ENCODE results near the gene PRKAR1B. TPM values are rescaled to one million over a fixed set of nuclear protein-coding genes. Genes with fewer than 3 reads are reported as not detected.

The PRKAR1B gene
- total RNA-seq (2014; rRNA removed; shearing (Covaris generic)) = 8.2 and 13.9 TPM in 2 replicates
- polyA plus RNA-seq (2015; cell fraction: cytosol; rRNA removed) = 12.2 and 23.2 TPM in 2 replicates
- polyA plus RNA-seq (2015; cell fraction: nucleus; rRNA removed) = 5.9 and 8.1 TPM in 2 replicates

DNA sequence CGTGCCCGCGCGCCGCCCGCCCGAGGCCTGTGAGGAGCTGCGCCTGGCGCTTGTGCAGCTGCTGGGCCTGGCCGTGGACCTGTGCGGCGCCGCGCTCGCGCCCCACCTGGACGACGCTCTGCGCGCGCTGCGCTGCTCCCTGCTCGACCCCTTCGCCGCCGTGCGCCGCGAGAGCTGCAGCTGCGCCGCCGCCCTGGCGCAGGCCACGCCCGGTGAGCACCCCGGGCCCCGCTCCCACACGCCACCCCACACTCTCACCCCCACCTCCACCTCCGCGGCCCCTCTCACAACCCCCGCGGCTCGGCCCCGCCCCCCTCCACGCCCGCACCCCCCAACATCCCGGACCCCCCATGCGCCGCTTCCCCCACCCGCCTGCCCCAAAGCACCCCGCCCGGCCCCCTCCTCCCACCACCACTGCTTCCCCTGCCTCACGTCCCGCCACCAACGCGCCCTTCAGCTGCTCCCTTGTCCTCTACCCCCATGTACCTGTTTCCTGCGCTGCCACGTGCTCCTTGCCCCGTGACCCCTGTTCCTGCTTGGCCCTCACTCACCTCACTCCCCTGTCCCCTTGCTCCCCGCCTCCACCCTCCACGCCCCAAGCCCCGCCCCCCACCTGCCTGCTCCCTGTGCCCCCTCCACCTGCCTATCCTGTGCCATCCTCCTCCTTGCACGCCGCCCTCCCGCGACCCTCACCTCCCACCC lies at the start of gene PRKAR1B:
PRKAR1B (minus strand) TSS at position 178 of the 702 bp plus-strand sequence. CDS start 15,776 bp downstream, outside the sequence.
- in situ Hi-C loops (cut with HindIII; ENCODE audit: low pct_unique_long_range_greater_than_20kb, low sequenced_read_pairs) = no loop called here
- no peak for DNase-seq (ENCODE audit: low read depth, low spot score)

DNA sequence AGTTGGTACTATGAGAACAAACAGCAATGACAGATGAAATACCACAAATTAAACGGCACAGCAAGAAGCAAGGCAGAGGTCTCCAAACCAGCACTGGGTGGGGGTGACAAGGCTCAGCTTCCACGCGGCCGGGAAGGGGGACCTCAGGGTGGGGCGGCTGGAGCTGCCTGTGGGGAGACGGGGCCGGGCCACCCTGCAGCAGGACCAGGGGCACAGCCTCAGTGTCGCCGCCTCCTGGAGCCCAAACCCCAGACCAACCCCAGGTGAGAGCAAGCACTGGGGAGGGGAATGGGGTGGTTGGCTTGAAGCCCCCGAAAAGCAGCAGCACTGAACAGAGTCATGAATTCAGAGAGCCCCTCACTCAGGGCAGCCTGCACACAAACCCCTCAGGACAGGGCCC lies 49.3 kb upstream of the PRKAR1B start:
- no peak for DNase-seq (ENCODE audit: low read depth, low spot score)
- in situ Hi-C loops (cut with HindIII; ENCODE audit: low pct_unique_long_range_greater_than_20kb, low sequenced_read_pairs) = no loop called here

DNA sequence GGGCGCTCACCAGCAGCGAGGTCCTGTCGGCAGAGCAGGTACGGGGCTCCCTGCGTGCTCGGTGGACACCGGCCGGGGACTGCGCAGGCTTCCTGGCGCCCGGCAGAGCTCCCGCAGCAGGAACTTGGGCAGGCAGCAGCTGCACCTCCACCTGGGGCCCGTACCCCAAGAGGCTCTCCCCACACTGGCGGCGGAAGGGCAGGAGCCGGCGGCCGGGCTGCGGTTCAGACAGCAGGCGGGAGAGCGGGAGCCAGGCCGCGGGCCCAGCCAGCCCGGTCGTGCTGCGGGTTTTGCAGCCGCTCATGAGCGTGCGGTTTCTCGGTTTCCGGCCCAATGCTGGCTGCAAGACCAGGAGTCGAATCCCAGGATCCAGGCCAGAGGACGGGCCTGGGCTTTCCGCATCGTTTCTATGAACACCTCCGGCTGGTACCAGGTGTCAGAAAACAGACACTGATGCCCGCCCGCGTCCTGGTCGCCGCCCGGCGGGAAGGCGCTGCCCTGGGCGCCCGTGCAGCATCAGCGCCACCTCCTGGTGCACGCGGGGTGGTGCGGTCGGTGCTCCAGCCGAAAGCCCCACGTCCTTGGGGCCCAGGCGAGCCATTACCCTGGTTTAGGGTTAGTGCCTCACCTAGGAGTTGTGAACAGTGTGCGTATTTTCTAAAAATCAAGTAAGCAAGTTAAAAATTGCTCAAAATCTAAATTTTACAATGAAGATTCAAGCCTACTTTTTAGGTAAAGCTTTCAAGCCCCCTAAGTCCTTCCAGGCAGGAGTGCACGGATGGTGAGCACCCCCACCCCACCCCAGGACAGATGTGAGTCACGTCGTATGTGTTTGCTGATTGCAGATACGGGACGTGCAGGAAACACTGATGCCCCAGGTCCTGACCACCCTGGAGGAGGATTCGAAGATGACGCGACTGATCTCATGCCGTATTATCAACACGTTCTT lies 47.4 kb upstream of the PRKAR1B start:
- in situ Hi-C loops (cut with HindIII; ENCODE audit: low pct_unique_long_range_greater_than_20kb, low sequenced_read_pairs) = no loop called here
- DNase-seq (ENCODE audit: low read depth, low spot score) = peak; percentile 41

DNA sequence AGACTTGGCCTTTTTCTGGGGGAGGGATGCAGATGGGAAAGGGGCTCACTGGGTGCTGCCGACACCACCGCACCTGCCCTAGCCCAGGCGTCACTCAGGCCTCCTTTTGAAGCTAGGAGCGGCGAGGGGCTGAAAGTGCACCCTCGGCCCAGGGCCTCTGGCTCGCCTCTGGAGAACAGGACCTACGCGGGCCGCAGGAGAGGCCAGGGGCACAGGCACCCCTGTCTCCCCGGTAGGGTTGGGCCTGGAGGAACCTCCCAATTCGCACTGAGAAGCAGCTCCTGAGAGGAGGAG lies 46.5 kb upstream of the PRKAR1B start:
- DNase-seq (ENCODE audit: low read depth, low spot score) = no peak
- in situ Hi-C loops (cut with HindIII; ENCODE audit: low pct_unique_long_range_greater_than_20kb, low sequenced_read_pairs) = no loop called here

DNA sequence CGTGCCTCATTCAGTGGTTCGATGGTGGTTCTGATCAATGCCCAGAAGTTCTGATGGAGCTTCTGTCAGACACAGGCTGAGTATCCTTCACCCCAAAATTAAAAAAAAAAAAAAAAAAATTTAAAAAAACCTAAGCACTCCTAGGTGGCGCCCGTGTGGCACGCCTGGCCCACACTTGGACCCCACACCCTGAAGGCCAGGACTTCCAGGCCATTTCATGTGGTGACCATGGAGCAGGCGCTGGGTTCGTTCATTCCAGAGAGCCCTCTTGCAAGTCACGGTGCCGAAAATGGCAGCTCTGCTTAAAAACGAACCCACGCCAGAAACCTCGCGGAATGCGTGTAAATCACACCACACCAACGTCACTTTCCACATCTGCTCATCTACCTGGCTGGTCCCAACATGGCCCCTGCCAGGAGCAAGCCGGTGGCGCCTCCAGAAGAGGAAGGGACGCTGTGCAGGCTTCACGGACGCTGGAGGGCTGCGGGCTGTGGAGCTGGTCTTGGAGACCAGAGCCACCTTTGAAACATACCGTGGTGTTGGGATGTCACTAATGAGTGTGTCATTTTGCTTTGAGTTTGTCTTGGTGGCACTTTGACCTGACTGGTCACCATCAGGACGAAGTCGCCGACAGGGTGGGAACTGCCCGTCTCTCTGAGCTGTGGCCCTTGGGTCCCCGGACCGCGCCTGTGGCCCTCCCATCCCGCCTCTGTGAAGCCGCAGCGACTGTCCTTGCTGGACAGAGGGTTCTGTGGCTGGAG lies 46.0 kb upstream of the PRKAR1B start:
- in situ Hi-C loops (cut with HindIII; ENCODE audit: low pct_unique_long_range_greater_than_20kb, low sequenced_read_pairs) = no loop called here

DNA sequence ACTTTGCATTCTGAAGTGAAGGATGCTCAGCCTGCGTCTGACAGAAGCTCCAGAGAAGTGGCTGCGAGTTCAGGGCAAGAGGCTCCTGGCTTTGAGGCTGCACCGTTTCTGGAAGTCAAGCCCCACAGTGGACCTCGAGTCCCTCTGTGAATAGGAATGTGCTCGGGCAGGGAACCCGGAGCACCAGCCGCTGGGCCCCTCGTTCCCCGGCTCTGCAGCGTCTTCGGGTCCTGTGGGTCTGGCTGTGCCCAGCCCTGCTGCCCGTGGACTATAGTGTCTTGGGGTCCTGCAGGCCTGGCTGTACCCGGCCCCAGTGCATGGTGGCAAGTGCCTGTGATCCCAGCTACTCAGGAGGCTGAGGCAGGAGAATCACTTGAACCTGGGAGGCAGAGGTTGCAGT lies 45.3 kb upstream of the PRKAR1B start:
- DNase-seq (ENCODE audit: low read depth, low spot score) = no peak
- in situ Hi-C loops (cut with HindIII; ENCODE audit: low pct_unique_long_range_greater_than_20kb, low sequenced_read_pairs) = no loop called here

More for the DNA sequence above, 46.0 kb upstream of the PRKAR1B start:
- no peak for DNase-seq (ENCODE audit: low read depth, low spot score)

DNA sequence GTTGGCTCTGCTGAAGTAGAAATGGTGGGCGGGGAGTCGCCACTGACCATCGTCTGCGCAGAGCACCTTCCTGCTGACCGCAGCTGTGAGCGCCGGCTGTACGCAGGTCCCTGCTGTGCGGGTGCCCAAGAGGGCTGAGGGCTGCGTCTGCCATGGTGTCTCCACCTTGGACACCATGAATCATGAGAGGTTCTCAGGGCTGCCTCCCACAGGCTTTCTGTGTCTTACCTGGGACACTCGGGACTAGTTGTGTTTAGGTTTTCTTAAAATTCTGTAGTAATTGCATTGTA lies 44.9 kb upstream of the PRKAR1B start:
- in situ Hi-C loops (cut with HindIII; ENCODE audit: low pct_unique_long_range_greater_than_20kb, low sequenced_read_pairs) = no loop called here
- no peak for DNase-seq (ENCODE audit: low read depth, low spot score)

DNA sequence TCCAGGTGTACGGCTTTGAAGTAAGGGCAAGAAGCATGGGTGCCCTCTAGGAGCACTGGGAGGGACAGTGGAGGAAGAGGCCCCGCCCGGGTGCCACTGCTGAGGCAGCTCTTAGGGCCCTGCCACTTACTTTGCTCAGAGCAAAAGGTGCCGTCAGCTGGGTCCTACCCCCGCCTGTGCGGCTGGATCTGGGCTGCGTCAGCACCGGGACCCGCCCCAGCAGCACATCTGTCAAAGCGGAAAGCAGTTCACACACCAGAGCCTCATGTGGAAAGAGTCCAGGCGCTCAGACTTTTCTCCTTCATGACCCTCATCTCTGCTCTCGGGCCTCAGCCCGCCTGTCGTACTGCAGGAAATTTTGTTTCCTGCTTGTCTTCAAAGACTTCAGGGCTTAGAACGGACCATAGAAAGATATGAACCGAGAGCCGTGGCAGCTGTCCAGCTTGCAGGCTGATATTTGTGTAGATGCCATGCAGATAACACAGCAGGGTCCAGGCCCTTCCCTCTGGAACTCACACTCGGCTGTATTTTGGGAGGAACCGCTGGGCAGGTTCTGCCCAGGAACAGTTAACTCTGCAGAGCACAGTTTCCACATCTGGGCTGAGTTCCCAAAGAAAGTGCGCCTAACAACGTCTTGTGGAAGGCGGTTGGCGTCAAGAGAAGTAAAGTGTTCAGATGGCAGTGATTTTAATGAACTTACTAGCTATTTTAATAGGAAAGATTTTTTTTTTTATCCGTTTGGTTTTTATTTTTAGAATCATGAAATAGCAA lies 44.3 kb upstream of the PRKAR1B start:
- in situ Hi-C loops (cut with HindIII; ENCODE audit: low pct_unique_long_range_greater_than_20kb, low sequenced_read_pairs) = no loop called here
- DNase-seq (ENCODE audit: low read depth, low spot score) = no peak

DNA sequence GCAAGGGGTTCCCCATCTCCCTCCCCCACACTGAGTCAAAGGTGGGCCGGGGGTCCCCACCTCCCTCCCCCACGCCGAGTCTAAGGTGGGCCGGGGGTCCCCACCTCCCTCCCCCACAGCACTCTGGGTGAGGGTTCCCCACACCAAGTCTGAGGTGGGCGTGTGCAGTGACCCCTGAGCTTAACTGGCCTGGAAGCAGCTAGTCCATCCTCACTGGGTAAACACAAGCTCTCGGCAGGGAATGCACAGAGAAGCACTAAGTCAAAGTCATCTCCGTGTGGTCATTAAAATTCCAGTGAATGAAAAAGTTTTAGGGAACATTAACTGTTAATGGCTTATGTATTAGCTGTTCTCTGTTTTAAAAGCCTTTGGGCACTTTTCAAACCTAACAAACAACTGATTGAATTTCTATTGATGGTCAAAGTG lies 43.7 kb upstream of the PRKAR1B start:
- DNase-seq (ENCODE audit: low read depth, low spot score) = no peak
- in situ Hi-C loops (cut with HindIII; ENCODE audit: low pct_unique_long_range_greater_than_20kb, low sequenced_read_pairs) = no loop called here

DNA sequence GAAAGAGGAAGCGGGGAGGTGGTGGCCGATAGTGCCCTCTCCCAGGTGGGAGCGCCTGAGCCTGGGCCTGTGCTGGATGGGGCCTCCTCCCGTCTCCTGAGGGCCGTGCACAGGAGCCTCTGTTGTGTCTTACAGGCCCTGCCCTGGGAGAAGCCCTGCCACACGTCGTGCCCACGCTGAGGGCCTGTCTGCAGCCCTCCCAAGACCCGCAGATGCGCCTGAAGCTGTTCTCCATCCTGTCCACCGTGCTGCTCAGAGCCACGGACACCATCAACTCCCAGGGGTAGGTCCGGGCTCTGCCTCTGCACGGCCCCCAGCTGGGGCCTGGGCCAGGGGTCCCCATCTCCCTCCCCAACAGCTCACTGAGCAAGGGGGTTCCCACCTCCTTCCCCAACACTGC lies 43.3 kb upstream of the PRKAR1B start:
- DNase-seq (ENCODE audit: low read depth, low spot score) = no peak
- in situ Hi-C loops (cut with HindIII; ENCODE audit: low pct_unique_long_range_greater_than_20kb, low sequenced_read_pairs) = no loop called here

DNA sequence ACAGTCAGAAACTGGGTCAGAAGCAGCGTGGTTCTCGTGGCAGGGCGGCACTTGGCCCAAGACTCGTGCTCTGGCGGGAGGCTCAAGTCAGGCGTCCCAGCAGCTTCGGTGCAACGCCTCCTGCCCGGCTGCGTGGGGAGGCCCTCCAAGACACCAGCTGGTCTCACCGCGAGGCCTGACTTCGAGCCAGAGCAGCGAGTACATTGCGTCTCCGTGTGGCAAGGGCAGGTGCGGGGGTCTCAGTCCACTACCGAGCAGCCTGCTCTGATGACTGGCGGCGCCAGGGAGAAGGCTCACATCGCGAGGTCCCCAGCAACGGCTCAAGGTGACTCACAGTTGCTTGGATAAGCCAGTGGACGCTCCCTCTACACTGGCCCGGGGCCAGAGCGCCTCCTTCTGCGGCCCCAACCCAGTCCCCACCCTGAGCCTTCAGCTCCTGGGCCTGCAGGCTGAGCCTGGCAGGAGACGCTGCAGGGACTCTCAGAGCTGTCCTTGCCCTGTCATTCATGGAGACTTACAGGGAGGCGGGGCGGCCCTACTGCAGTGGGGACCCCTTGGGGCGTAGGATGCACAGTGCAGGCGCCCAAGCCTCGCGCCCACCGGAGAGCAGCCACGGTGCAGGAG lies 41.9 kb upstream of the PRKAR1B start:
- in situ Hi-C loops (cut with HindIII; ENCODE audit: low pct_unique_long_range_greater_than_20kb, low sequenced_read_pairs) = no loop called here
- no peak for DNase-seq (ENCODE audit: low read depth, low spot score)

DNA sequence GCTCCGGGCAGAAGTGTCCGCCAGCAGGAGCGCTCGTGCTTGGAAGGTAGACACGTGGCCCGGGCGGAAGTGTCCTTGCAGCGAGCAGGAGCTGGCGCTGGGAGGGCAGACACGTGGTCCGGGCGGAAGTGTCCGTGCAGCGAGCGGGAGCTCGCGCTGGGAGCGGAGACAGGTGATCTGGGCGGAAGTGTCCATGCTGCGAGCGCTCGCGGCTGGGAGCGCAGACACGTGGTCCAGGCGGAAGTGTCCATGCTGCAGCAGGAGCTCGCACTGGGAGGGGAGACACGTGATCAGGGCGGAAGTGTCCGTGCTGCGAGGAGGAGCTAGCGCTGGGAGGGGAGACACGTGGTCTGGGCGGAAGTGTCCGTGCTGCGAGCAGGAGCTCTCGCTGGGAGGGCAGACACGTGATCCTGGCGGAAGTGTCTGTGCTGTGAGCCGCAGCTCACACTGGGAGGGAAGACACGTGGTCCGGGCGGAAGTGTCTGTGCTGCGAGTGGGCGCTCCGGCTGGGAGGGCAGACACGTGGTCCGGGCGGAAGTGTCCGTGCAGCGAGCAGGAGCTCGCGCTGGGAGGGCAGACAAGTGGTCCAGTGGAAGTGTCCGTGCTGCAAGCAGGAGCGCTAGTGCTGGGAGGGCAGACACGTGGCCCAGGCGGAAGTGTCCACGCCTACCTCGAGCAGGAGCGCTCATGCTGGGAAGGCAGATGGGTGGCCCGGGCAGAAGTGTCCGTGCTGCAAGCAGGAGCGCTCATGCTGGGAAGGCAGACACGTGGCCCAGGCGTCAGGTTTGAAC lies 41.1 kb upstream of the PRKAR1B start:
- DNase-seq (ENCODE audit: low read depth, low spot score) = peak; percentile 98
- in situ Hi-C loops (cut with HindIII; ENCODE audit: low pct_unique_long_range_greater_than_20kb, low sequenced_read_pairs) = no loop called here

DNA sequence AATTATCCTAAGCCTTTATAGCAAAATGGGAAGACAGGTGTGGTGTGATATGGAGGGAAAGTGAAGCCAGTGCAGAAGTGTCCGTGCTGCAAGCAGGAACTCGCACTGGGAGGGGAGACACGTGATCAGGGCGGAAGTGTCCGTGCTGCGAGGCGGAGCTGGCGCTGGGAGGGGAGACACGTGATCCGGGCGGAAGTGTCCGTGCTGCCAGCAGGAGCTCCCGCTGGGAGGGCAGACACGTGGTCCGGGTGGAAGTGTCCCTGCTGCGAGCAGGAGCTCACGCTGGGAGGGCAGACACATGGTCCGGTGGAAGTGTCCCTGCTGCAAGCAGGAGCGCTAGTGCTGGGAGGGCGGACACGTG lies 40.5 kb upstream of the PRKAR1B start:
- in situ Hi-C loops (cut with HindIII; ENCODE audit: low pct_unique_long_range_greater_than_20kb, low sequenced_read_pairs) = no loop called here
- DNase-seq (ENCODE audit: low read depth, low spot score) = peak; percentile 90

DNA sequence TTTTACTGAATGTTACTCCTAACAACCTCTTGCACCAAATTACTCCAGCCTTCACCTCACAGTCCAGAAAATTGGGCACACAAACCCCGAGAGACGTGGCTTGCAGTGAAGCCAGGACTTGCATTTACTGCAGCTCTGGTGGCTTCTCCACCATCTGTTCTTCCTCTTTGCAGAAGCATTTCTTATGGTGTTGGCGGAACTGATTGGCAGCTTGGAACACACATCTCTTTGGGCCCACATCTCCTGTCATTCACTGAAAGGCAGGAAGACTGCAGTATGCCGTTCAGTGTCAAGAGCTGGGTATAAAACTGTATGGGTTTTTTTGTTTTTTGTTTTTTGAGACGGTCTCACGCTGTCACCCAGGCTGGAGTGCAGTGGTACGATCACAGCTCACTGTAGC lies 38.3 kb upstream of the PRKAR1B start:
- in situ Hi-C loops (cut with HindIII; ENCODE audit: low pct_unique_long_range_greater_than_20kb, low sequenced_read_pairs) = no loop called here
- no peak for DNase-seq (ENCODE audit: low read depth, low spot score)

DNA sequence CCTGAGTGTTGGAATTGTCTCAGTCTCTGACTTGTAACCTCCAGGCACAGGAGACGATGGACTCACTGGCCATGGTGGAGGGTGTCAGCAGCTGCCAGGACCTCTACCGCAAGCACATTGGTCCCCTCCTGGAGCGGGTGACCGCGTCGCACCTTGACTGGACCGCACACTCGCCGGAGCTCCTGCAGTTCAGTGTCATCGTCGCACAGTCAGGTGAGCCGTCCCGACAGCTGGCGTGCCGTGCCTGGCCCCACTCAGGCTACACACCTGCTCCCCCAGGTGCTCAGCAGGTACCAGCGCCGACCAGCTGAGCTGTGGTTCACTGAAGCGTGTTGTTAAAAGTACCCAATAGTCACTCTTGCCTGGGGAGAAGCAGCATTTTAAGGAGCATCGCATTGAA lies 36.7 kb upstream of the PRKAR1B start:
- in situ Hi-C loops (cut with HindIII; ENCODE audit: low pct_unique_long_range_greater_than_20kb, low sequenced_read_pairs) = no loop called here
- no peak for DNase-seq (ENCODE audit: low read depth, low spot score)

DNA sequence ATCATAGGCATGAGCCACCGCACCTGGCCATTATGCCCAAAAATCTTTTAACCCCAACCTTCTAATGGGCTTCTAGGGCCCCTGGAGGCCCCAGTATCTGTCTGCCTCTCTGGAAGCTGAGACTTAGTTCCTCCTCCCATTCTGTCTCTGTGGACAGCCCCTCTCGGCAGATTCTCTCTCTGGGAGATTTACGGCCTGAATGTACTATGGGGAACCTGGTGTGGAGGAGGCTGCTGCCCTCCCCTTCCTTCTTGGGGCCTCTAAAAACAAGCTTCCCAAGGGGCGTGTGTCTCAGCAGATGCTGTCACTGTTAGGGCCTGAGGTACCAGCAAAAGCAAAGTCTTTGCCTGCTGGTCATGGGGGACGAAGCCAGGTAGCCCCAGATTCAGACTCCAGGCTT lies 35.8 kb upstream of the PRKAR1B start:
- no peak for DNase-seq (ENCODE audit: low read depth, low spot score)
- in situ Hi-C loops (cut with HindIII; ENCODE audit: low pct_unique_long_range_greater_than_20kb, low sequenced_read_pairs) = no loop called here

DNA sequence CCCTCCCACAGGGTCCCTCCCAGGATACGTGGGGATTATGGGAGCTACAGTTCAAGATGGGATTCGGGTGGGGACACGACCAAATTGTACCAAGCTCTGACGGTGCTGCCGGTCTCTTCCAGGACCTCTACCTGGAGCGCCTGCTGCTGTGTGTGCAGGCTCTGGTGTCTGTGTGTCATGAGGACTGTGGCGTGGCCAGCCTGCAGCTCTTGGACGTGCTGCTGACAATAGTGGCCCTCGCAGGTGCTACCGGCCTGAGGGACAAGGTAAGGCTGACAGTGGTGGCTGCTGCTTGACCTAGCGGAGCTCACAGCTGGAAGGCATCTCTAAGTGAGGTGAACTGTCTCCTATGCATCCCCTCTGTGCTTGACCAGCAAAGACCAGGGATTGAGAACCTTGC lies 34.5 kb upstream of the PRKAR1B start:
- in situ Hi-C loops (cut with HindIII; ENCODE audit: low pct_unique_long_range_greater_than_20kb, low sequenced_read_pairs) = no loop called here
- DNase-seq (ENCODE audit: low read depth, low spot score) = no peak

All from SK-MEL-5 (cell line).